SHP77 treated with DMSO at 0.1 percent for 48 hours (cell line): ENCODE measurements around the gene FKBP2.

Experiments used
- DNase-seq: peaks from one replicate; lab custom pipeline; 2025; lab: John Stamatoyannopoulos, UW

FKBP2 gene

GRCh38 chr11:64240435-64241240, at the start of gene FKBP2:
Gene FKBP2, plus strand, starts transcription at chr11:64241095. Its CDS starts 1,293 bp downstream, at chr11:64242388.
- peak; percentile 84 for DNase-seq

GRCh38 chr11:64192434-64192833, 48.5 kb upstream of the FKBP2 start:
- no peak for DNase-seq

GRCh38 chr11:64196626-64197025, 44.3 kb upstream of the FKBP2 start:
- DNase-seq = no peak

- no peak for DNase-seq
These were observed 42.4 kb upstream of the FKBP2 start for GRCh38 chr11:64198511-64198910.

GRCh38 chr11:64201543-64201942, 39.4 kb upstream of the FKBP2 start:
- no peak for DNase-seq

- no peak for DNase-seq
These were observed 37.9 kb upstream of the FKBP2 start for GRCh38 chr11:64202992-64203391.

GRCh38 chr11:64203421-64204079, 37.3 kb upstream of the FKBP2 start:
- no peak for DNase-seq

- DNase-seq = no peak
These were observed 36.8 kb upstream of the FKBP2 start for GRCh38 chr11:64204080-64204440.

GRCh38 chr11:64204464-64204989, 36.4 kb upstream of the FKBP2 start:
- peak; percentile 18 for DNase-seq

- DNase-seq = no peak
These were observed 34.2 kb upstream of the FKBP2 start, which contains the start of gene FERMT3 for GRCh38 chr11:64206457-64207255. Gene FERMT3, plus strand, starts transcription at chr11:64206721. Its CDS starts 644 bp downstream, at chr11:64207365.

GRCh38 chr11:64207256-64208085, 33.4 kb upstream of the FKBP2 start:
- no peak for DNase-seq

GRCh38 chr11:64208086-64208795, 32.7 kb upstream of the FKBP2 start:
- no peak for DNase-seq

GRCh38 chr11:64208796-64209562, 31.9 kb upstream of the FKBP2 start:
- no peak for DNase-seq

- DNase-seq = no peak
These were observed 31.4 kb upstream of the FKBP2 start for GRCh38 chr11:64209563-64209843.

- DNase-seq = no peak
These were observed 30.4 kb upstream of the FKBP2 start for GRCh38 chr11:64210301-64211020.

GRCh38 chr11:64211181-64211872, 29.6 kb upstream of the FKBP2 start:
- no peak for DNase-seq

- DNase-seq = no peak
These were observed 24.0 kb upstream of the FKBP2 start for GRCh38 chr11:64216879-64217278.

GRCh38 chr11:64218628-64219353, 22.1 kb upstream of the FKBP2 start:
- no peak for DNase-seq
